ENCODE results near the gene RECQL. TPM values are rescaled to one million over a fixed set of nuclear protein-coding genes. Genes with fewer than 3 reads are reported as not detected.

The RECQL gene
- total and polyA plus RNA-seq, 7 donors: 9.0 to 36.6 (median 13.3) TPM

DNA sequence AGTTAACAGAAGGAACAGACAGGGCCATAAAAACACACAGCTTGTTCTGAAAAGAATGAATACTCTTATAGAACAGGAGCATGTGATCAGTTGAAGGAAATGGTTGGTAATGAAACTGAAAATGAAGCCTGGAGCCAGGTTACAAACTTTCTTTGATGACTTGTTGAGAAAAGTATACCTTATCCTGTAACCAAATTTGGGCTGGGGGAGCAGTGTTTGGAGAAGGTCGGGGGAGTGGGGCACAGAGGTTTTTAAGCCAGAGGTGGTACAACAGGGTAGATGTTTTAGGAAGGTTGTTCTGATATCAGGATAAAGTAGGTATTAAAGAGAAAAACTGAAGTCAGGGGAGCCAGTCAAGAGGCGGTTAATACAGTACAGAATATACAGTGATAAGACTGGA lies 8.3 kb upstream of the RECQL start:
- Histone ChIP-seq H3K27me3 (ENCODE audit: insufficient read depth in 3 of 3, low read length in 2 of 3) (no peaks in the 10 kb centered on the region), H3K4me1 (peaks cover 11% of the 10 kb centered on the region), H3K9me3 (no peaks in the 10 kb centered on the region), H3K4me3 (no peak overlapping the region), H3K27ac (no peak overlapping the region), H3K36me3 (ENCODE audit: insufficient read depth in 1 of 2, low read depth in 1 of 2) (peaks cover 5 to 72% of the 10 kb centered on the region in 2 donors)
- no peak for ATAC-seq
- 43 to 47% (median 44%) methylated on average over 2 of the region's 2 CpGs for WGBS, 3 donors
- no peak for DNase-seq
- TF ChIP-seq, protein P1, sequence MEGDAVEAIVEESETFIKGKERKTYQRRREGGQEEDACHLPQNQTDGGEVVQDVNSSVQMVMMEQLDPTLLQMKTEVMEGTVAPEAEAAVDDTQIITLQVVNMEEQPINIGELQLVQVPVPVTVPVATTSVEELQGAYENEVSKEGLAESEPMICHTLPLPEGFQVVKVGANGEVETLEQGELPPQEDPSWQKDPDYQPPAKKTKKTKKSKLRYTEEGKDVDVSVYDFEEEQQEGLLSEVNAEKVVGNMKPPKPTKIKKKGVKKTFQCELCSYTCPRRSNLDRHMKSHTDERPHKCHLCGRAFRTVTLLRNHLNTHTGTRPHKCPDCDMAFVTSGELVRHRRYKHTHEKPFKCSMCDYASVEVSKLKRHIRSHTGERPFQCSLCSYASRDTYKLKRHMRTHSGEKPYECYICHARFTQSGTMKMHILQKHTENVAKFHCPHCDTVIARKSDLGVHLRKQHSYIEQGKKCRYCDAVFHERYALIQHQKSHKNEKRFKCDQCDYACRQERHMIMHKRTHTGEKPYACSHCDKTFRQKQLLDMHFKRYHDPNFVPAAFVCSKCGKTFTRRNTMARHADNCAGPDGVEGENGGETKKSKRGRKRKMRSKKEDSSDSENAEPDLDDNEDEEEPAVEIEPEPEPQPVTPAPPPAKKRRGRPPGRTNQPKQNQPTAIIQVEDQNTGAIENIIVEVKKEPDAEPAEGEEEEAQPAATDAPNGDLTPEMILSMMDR (IDR thresholded peaks at IDR 0.05): no peak
- intact Hi-C loops (cut with DNase I): loop anchor here in 1 of 2 donors (10.0 kb wide), 1 partner anchor 165 kb away; no protein-coding TSS in a partner anchor

DNA sequence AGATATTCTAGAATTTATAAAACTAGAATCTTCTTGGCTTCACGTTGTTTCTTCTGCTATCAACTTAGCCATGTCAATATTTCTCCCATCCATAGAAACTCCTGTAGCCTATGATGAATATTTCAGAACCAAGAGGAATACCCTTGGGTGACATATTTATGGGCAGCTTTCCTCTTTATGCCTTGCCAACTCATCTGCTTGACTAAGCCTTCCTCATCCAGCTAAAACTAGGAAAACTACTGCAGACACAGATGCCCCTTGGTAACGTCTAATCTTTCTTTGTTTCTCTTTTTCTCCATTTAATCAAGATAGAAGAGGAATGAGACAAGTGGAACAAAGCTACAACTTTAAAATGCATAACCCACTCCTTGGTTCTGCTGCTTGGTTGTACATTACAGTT lies 6.4 kb upstream of the RECQL start:
- peaks cover 27% of the 10 kb centered on the region for H3K4me1 ChIP-seq
- ATAC-seq: no peak
- intact Hi-C loops (cut with DNase I): loop anchor here in 1 of 2 donors (10.0 kb wide), 1 partner anchor 167 kb away; no protein-coding TSS in a partner anchor

DNA sequence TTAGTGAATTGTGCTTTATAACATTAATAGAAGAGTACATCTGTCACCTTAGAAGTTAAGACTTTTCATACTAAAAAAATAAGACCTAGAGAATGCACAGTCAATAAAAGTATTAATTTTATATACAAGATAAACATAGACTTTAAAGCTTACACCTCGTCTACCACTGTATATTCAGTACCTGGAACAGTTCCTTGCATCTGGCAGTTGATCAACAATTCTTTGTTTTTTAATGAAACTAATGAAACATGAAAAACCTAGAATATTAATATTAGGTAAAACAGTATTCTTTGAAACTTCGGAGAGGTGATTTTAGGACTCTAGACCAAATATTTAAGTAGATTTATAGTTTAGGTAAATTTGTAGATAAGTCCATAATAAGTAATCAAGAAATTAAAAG lies 4.5 kb upstream of the RECQL start:
- WGBS, 3 donors: 36 to 59% (median 41%) methylated on average over 2 of the region's 2 CpGs
- ATAC-seq (no peak), DNase-seq (no peak)
- Histone ChIP-seq H3K4me3 (no peak overlapping the region), H3K4me1 (peaks cover 33% of the 10 kb centered on the region), H3K9me3 (no peaks in the 10 kb centered on the region), H3K36me3 (ENCODE audit: insufficient read depth in 1 of 2, low read depth in 1 of 2) (peaks cover 5 to 34% of the 10 kb centered on the region in 2 donors), H3K27me3 (ENCODE audit: insufficient read depth in 3 of 3, low read length in 2 of 3) (no peaks in the 10 kb centered on the region), H3K27ac (no peak overlapping the region)
- TF ChIP-seq, protein P1 (IDR thresholded peaks at IDR 0.05): no peak
- intact Hi-C loops (cut with DNase I): loop anchor here in 1 of 2 donors (10.0 kb wide), 1 partner anchor 169 kb away; no protein-coding TSS in a partner anchor

More for the DNA sequence above, 6.4 kb upstream of the RECQL start:
- no peak for DNase-seq
- no peak overlapping the region for H3K4me3 ChIP-seq
- H3K27me3 ChIP-seq (ENCODE audit: insufficient read depth in 3 of 3, low read length in 2 of 3): no peaks in the 10 kb centered on the region
- TF ChIP-seq, protein P1 (IDR thresholded peaks at IDR 0.05): no peak
- no peak overlapping the region for H3K27ac ChIP-seq
- 62 to 77% (median 64%) methylated on average over 2 of the region's 2 CpGs for WGBS, 3 donors
- H3K36me3 ChIP-seq (ENCODE audit: insufficient read depth in 1 of 2, low read depth in 1 of 2): peaks cover 5 to 53% of the 10 kb centered on the region in 2 donors
- H3K9me3 ChIP-seq: no peaks in the 10 kb centered on the region

DNA sequence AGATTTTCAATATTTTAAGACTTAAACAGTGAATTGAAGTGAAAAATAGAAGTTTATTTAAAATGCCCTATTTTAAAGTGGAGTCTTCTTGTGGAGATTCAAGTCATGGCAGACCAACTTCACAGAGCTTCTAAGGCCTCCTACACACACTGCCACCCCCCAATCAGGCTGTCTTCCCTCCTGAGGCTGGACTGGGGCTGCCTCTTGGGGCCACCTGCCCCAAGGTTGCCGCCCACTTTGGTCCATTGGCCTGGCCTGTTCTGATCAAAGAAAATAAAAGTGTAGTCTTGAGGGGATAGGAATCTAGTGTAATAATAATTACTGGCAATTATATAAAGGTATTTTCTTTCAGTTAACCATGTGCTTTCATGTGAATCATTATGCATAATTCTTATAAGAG lies 1.4 kb upstream of the RECQL start:
- intact Hi-C loops (cut with DNase I): loop anchor here (5.0 to 10.0 kb wide), 2 partner anchors 154 to 172 kb away; partner anchors contain the start of gene LDHB (in 1 of the 2)
- H3K27me3 ChIP-seq (ENCODE audit: insufficient read depth in 3 of 3, low read length in 2 of 3): no peaks in the 10 kb centered on the region
- 75 to 92% (median 91%) methylated on average over 1 of the region's 1 CpG for WGBS, 3 donors

More for the DNA sequence above, 1.4 kb upstream of the RECQL start:
- Histone ChIP-seq H3K9me3 (no peaks in the 10 kb centered on the region), H3K4me1 (peaks cover 40% of the 10 kb centered on the region), H3K36me3 (ENCODE audit: insufficient read depth in 1 of 2, low read depth in 1 of 2) (peaks cover under 1 to 21% of the 10 kb centered on the region in 2 donors), H3K27ac (no peak overlapping the region), H3K4me3 (peak overlapping the region; percentile 95)
- TF ChIP-seq, protein P1 (IDR thresholded peaks at IDR 0.05): no peak
- ATAC-seq: no peak
- DNase-seq: no peak
